GM12878 (cell line): Measurements from ENCODE around the gene GCC2. TPM values are rescaled to one million over a fixed set of nuclear protein-coding genes. Genes with fewer than 3 reads are reported as not detected.

Experiments used
- ATAC-seq: fragments of 200-7000 bp; cut with Tn5 transposase; 3 replicates; pipeline ENCODE4 v1.9.1; 2020; ENCODE audit warnings: mild to moderate bottlenecking, moderate library complexity
- BruUV-seq: library from RNA; stranded (reverse); fragments of 400-500 nt; replicated peaks from 2 replicates; lab custom pipeline; 2021; lab: Mats Ljungman, UMichigan
- CTCF ChIA-PET: fragments of 300-600 bp; sonication (Branson Sonifier 250); formaldehyde crosslinking; extraction: SDS; loops from one replicate; lab custom pipeline; 2021; ENCODE audit warnings: inconsistent platforms; lab: Yijun Ruan, JAX
- POLR2A ChIA-PET: fragments of 350-600 bp; formaldehyde crosslinking; extraction: SDS; loops from one replicate; lab custom pipeline; 2021; ENCODE audit warnings: inconsistent platforms; lab: Charles Lee
- RAD21 ChIA-PET: fragments of 300-600 bp; sonication (Branson Sonifier 250); formaldehyde crosslinking; loops from one replicate; lab custom pipeline; 2023; ENCODE audit warnings: antibody characterized with exemption; ENCODE audit not compliant: unreplicated experiment; lab: Charles Lee
- SMC1A ChIA-PET: fragments of 300-600 bp; sonication (Branson Sonifier 250); formaldehyde crosslinking; loops from one replicate; lab custom pipeline; 2023; ENCODE audit not compliant: unreplicated experiment, uncharacterized antibody; lab: Charles Lee
- DNase-seq: peaks from one replicate; pipeline ENCODE4 v3.0.0-alpha.2; 2011; ENCODE audit warnings: low read depth, low spot score
- FAIRE-seq: peaks from 3 replicates; lab custom pipeline; 2011; peaks lifted over from hg19 to GRCh38; lab: Jason Lieb, UNC
- H2AFZ ChIP-seq: 2 replicates; pipeline ENCODE4 v1.6.0; 2011; ENCODE audit warnings: low read depth, low read length, control low read depth; ENCODE audit not compliant: control insufficient read depth
- H3K27ac ChIP-seq: 2 replicates; pipeline ENCODE4 v1.5.1; 2011; ENCODE audit warnings: control low read depth; ENCODE audit not compliant: control insufficient read depth, insufficient read depth
- H3K27me3 ChIP-seq, 2 experiments: replicated peaks in 1 of 2; 2 replicates each; pipeline versions ENCODE4 v1.6.0 to v1.6.1; 2011; ENCODE audit warnings: low read length in 1 of 2; ENCODE audit not compliant: control insufficient read depth in 2 of 2, insufficient read depth in 2 of 2
- H3K36me3 ChIP-seq, 2 experiments: 2 replicates each; pipeline ENCODE4 v1.5.1; 2011; ENCODE audit warnings: low read length in 1 of 2; ENCODE audit not compliant: control insufficient read depth in 2 of 2, insufficient read depth in 2 of 2
- H3K4me1 ChIP-seq: 2 replicates; pipeline ENCODE4 v1.6.1; 2011; ENCODE audit warnings: mild to moderate bottlenecking, low read length, moderate library complexity, mixed read lengths; ENCODE audit not compliant: control insufficient read depth, insufficient read depth
- H3K4me2 ChIP-seq: 2 replicates; pipeline ENCODE4 v1.6.0; 2011; ENCODE audit warnings: control low read depth; ENCODE audit not compliant: control insufficient read depth, insufficient read depth
- H3K4me3 ChIP-seq: fragments of 200-600 bp; sonication (generic); 2 replicates; pipeline ENCODE4 v1.5.1; 2016
- H3K79me2 ChIP-seq: 2 replicates; pipeline ENCODE4 v1.6.0; 2011; ENCODE audit warnings: low read length; ENCODE audit not compliant: control insufficient read depth, insufficient read depth
- H3K9ac ChIP-seq: 2 replicates; pipeline ENCODE4 v1.8.0; 2011; ENCODE audit warnings: low read length, control low read depth, mixed read lengths; ENCODE audit not compliant: control insufficient read depth, insufficient read depth
- H3K9me3 ChIP-seq: replicated peaks from 3 replicates; pipeline ENCODE4 v1.5.1; 2011; ENCODE audit warnings: mild to moderate bottlenecking, low read length; ENCODE audit not compliant: control insufficient read depth, insufficient read depth
- H4K20me1 ChIP-seq: 2 replicates; pipeline ENCODE4 v1.6.0; 2011; ENCODE audit not compliant: control insufficient read depth, insufficient read depth
- ATF2 ChIP-seq: IDR thresholded peaks from 2 replicates; pipeline ENCODE4 v1.6.1; 2012; ENCODE audit warnings: low read length, inconsistent platforms
- BHLHE40 ChIP-seq, 2 experiments: fragments of 450-650 bp in 1 of 2; IDR thresholded peaks; 2 replicates each; pipeline ENCODE4 v1.6.1; 2011 to 2017; ENCODE audit warnings: low read depth in 2 of 2, borderline replicate concordance in 1 of 2, improper control_type of control experiment in 1 of 2, low read length in 1 of 2, mild to moderate bottlenecking in 1 of 2
- BMI1 ChIP-seq: fragments of 450-650 bp; IDR thresholded peaks from 2 replicates; pipeline ENCODE4 v1.6.1; 2016; ENCODE audit warnings: mild to moderate bottlenecking, moderate library complexity, borderline replicate concordance
- CBX5 ChIP-seq: sonication (generic); IDR thresholded peaks from 2 replicates; pipeline ENCODE4 v1.6.1; 2016; ENCODE audit warnings: low read depth, moderate library complexity, mild to moderate bottlenecking, inconsistent platforms
- CEBPB ChIP-seq, 2 experiments: fragments of 150-350 bp in 1 of 2; IDR thresholded peaks; 2 replicates each; pipeline ENCODE4 v1.6.1; 2012 to 2014; ENCODE audit warnings: low read depth in 2 of 2, low read length in 2 of 2, borderline replicate concordance in 1 of 2, inconsistent platforms in 1 of 2
- HCFC1 ChIP-seq: fragments of 150-350 bp; IDR thresholded peaks from 2 replicates; pipeline ENCODE4 v1.6.1; 2014; ENCODE audit warnings: low read length
- HSF1 ChIP-seq: fragments of 150-350 bp; IDR thresholded peaks from 2 replicates; pipeline ENCODE4 v1.6.1; 2014; ENCODE audit warnings: mild to moderate bottlenecking, low read depth, low read length
- IRF4 ChIP-seq: IDR thresholded peaks from 2 replicates; pipeline ENCODE4 v1.6.1; 2011; ENCODE audit warnings: low read depth, low read length
- IRF5 ChIP-seq: fragments of 450-650 bp; IDR thresholded peaks from 2 replicates; pipeline ENCODE4 v1.6.1; 2017; ENCODE audit warnings: borderline replicate concordance
- KAT2A ChIP-seq: conservative IDR thresholded peaks from 2 replicates; pipeline ENCODE4 v1.6.1; 2011; ENCODE audit warnings: low read depth, low read length; ENCODE audit not compliant: control insufficient read depth
- MEF2A ChIP-seq: IDR thresholded peaks from 2 replicates; pipeline ENCODE4 v1.6.1; 2011; ENCODE audit warnings: low read depth, mild to moderate bottlenecking, low read length, moderate library complexity; ENCODE audit not compliant: insufficient read depth
- MEF2B ChIP-seq: fragments of 450-650 bp; IDR thresholded peaks from 2 replicates; pipeline ENCODE4 v1.6.1; 2018; ENCODE audit warnings: mild to moderate bottlenecking, moderate library complexity; ENCODE audit not compliant: partially characterized antibody, poor library complexity, severe bottlenecking
- MLLT1 ChIP-seq: fragments of 450-650 bp; IDR thresholded peaks from 2 replicates; pipeline ENCODE4 v1.6.1; 2016; ENCODE audit warnings: mild to moderate bottlenecking
- PKNOX1 ChIP-seq: fragments of 450-650 bp; IDR thresholded peaks from 2 replicates; pipeline ENCODE4 v1.6.1; 2016; ENCODE audit warnings: mild to moderate bottlenecking
- SIN3A ChIP-seq: IDR thresholded peaks from 2 replicates; pipeline ENCODE4 v1.6.1; 2012; ENCODE audit warnings: low read depth, low read length, improper control_type of control experiment
- ZNF274 ChIP-seq: IDR thresholded peaks from one replicate; pipeline ENCODE4 v1.8.0; 2011; ENCODE audit not compliant: insufficient read length, insufficient read depth
- ZNF622 ChIP-seq: fragments of 450-650 bp; IDR thresholded peaks from 2 replicates; pipeline ENCODE4 v1.6.1; 2017; ENCODE audit warnings: mild to moderate bottlenecking, inconsistent platforms
- WGBS: methylation state at CpG from one replicate; pipeline ENCODE4 v1.1.6; 2016; ENCODE audit warnings: low lambda C conversion rate; ENCODE audit not compliant: insufficient replicate concordance, insufficient coverage; ENCODE audit errors: missing lambda C conversion rate; 5-methylcytosine and 5-hydroxymethylcytosine counted together
- in situ Hi-C: fragments of 300-500 bp; cut with MboI; formaldehyde crosslinking; loops from 9 replicates; pipeline ENCODE4 v1.14.3; 2018; ENCODE audit warnings: mixed read lengths
- intact Hi-C: fragments of 100-400 bp; cut with micrococcal nuclease; formaldehyde crosslinking; loops from one replicate; pipeline ENCODE4 v1.14.2; 2022; ENCODE audit not compliant: unreplicated experiment
- polyA plus RNA-seq, 11 experiments: library from polyadenylated mRNA; depleted of rRNA in 4 of 11; unstranded in 6 of 11; stranded (reverse) in 5 of 11; fragments of >200 nt; fragmentation: Nextera tagmentation in 4 of 11; fragmentation: Illumina TruSeq in 1 of 11; extraction: Ambion mirVana in 4 of 11; extraction: Trizol in 1 of 11; gene quantifications; 1 replicate in 1 of 11; 2 replicates in 10 of 11; pipeline versions ENCODE4 v1.2.1 to v1.2.3, GENCODE V29; 2011 to 2016; ENCODE audit warnings: inconsistent platforms in 2 of 11, missing spikeins in 2 of 11, low read depth in 1 of 11
- total RNA-seq, 4 experiments: library from RNA; depleted of rRNA in 3 of 4; stranded (reverse); fragments of >200 nt in 3 of 4; fragmentation: Illumina TruSeq in 1 of 4; extraction: Trizol in 1 of 4; gene quantifications; 2 replicates each; pipeline versions ENCODE4 v1.2.1 to v1.2.3, GENCODE V29; 2013 to 2021

GCC2 gene
- total and polyA plus RNA-seq, 10 of the 15 experiments (the other 5 are each of a cell fraction or from before 2014, with no cell fraction given), result 11.8 to 35.5 (median 25.4) TPM

GRCh38 chr2:108477099-108477498 is 28.1 kb downstream of the GCC2 start:
- BruUV-seq, result no TSS peak
- ATAC-seq (no peak), DNase-seq (no peak), FAIRE-seq (no peak)
- H3K27me3 ChIP-seq, result no peaks in the 10 kb centered on the region
- ChIA-PET CTCF (no interaction called here), SMC1A (no interaction called here), POLR2A (no interaction called here), RAD21 (no interaction called here)
- peaks cover 0 to 6% of the 10 kb centered on the region in 2 experiments; a peak in 2 of 4 replicates for H3K36me3 ChIP-seq
- H3K4me1 ChIP-seq, result no peaks in the 10 kb centered on the region
- no peak overlapping the region for H3K9ac ChIP-seq
- no peaks in the 10 kb centered on the region for H3K79me2 ChIP-seq
- WGBS, result 94% methylated on average over 1 of the region's 1 CpG
- H4K20me1 ChIP-seq, result no peaks in the 10 kb centered on the region
- no peaks in the 10 kb centered on the region for H3K9me3 ChIP-seq
- no peak overlapping the region for H3K4me3 ChIP-seq
- no peak overlapping the region for H3K27ac ChIP-seq
- in situ Hi-C loops, result no loop called here
- H2AFZ ChIP-seq, result no peak overlapping the region
- intact Hi-C loops, result no loop called here
- no peak overlapping the region for H3K4me2 ChIP-seq
- TF ChIP-seq ZNF274 (no peak), HSF1 (no peak), SIN3A (no peak), MEF2A (no peak), ATF2 (no peak), MLLT1 (no peak), BHLHE40 (IDR thresholded peaks at IDR 0.05; ENCODE audit: borderline replicate concordance in 1 of 2, low read depth in 2 of 2, low read length in 1 of 2) (no peak), CEBPB (IDR thresholded peaks at IDR 0.05; ENCODE audit: borderline replicate concordance in 1 of 2, low read depth in 2 of 2, low read length in 2 of 2) (no peak), KAT2A (no peak), CBX5 (no peak), BMI1 (no peak), MEF2B (no peak), HCFC1 (no peak), IRF4 (no peak), PKNOX1 (no peak), IRF5 (no peak), ZNF622 (no peak)
